Activated T-cell treated with anti-CD3 and anti-CD28 coated beads, Interleukin-2, amount 50 U/mL, for 48 hours (primary cell): ENCODE measurements around the gene IRF9.

ENCODE experiments used
- DNase-seq, 2 experiments: peaks; one replicate each; pipeline ENCODE4 v3.0.0-alpha.2; 2020

IRF9 gene

DNA sequence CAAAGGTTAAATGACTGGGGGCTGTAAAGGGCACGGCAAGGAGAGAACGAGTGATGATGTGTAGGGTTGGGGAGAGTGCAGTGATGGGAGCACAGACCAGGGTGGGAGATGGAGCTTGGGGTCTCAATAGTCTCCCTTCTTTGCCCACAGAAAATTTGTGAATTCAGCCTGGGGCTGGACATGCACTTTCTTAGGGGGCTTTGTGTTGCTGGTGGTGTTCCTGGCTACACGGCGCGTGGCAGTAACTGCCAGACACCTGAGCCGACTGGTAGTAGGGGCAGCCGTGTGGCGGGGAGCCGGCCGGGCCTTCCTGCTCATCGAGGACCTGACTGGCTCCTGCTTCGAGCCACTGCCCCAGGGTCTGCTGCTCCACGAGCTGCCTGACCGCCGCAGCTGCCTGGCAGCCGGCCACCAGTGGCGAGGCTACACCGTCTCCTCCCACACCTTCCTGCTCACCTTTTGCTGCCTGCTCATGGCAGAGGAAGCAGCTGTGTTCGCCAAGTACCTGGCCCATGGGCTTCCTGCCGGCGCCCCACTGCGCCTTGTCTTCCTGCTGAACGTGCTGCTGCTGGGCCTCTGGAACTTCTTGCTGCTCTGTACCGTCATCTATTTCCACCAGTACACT, 28.9 kb upstream of the IRF9 start:
- peak; percentile 49 to 53 for DNase-seq

DNA sequence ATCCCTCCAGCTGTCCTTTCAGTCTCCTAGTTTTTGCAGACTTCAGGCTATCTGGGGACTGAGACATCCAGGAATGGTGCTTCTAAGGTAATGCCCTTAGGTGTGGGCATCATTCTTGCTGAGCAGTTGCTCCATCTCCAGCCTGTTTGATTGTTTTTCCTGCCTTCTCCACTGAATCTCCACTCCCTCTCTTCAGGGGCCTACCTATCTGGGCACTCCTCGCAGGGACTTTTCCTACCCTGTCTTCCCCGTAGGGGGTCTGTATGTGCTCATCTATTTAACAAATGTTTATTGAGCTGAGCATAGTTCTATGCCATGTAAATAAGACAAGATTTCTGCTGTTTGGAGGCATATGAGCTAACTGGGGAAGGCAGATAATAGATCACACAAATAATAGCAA, 28.1 kb upstream of the IRF9 start:
- DNase-seq, result no peak

- DNase-seq, result no peak
Measured at GRCh38 chr14:24133735-24134134, 27.3 kb upstream of the IRF9 start.

DNA sequence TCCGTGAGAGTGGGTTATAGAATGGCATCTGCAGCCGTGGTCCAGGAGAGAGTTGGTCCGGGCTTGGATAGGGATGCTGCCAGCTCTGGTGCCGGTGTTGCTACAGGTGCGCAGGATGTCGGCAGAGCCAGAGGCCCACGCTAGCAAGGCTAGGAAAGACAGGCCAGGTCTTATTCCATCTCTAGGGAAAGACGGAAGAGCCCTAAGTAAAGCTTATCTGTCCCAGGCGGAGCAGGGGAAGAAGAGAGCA, 25.6 kb upstream of the IRF9 start:
- DNase-seq, result no peak

- DNase-seq, result peak; percentile 96 to 97
Measured at GRCh38 chr14:24135834-24136683, 25.0 kb upstream of the IRF9 start, which contains the start of gene PSME1. TSS of gene PSME1 (plus strand) at chr14:24136194. CDS start at chr14:24136263, 69 bp downstream.

DNA sequence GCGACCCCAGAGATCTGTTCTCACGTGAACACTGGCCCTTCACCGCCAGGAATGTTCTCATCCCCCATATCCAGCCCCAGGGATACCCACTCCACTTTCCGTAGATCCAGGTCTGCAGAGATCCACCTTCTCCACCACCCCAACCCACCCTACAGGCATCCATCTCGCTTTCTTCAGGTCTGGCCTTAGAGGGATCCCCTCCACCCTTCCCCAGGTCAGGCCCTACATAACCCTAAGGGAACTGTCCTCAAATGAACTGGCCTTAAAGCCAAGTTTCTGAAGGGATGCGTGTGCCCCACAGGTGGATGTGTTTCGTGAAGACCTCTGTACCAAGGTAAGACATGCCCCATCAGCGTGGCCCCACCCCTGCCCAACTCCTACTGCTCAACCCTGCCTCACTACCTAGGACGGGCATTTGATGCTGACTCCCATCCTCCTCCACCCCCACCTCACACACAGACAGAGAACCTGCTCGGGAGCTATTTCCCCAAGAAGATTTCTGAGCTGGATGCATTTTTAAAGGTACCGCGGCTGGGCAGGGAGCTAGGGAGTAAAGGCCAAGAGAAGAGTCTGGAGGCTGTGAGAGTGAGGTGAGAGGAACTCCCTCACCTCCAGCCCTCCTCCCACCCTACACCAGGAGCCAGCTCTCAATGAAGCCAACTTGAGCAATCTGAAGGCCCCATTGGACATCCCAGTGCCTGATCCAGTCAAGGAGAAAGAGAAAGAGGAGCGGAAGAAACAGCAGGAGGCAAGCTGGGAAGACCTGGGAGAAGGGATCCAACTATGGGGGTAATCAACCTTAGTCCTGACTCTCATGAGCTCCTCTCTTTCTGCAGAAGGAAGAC, 24.2 kb upstream of the IRF9 start:
- DNase-seq, result peak; percentile 43 to 49

DNA sequence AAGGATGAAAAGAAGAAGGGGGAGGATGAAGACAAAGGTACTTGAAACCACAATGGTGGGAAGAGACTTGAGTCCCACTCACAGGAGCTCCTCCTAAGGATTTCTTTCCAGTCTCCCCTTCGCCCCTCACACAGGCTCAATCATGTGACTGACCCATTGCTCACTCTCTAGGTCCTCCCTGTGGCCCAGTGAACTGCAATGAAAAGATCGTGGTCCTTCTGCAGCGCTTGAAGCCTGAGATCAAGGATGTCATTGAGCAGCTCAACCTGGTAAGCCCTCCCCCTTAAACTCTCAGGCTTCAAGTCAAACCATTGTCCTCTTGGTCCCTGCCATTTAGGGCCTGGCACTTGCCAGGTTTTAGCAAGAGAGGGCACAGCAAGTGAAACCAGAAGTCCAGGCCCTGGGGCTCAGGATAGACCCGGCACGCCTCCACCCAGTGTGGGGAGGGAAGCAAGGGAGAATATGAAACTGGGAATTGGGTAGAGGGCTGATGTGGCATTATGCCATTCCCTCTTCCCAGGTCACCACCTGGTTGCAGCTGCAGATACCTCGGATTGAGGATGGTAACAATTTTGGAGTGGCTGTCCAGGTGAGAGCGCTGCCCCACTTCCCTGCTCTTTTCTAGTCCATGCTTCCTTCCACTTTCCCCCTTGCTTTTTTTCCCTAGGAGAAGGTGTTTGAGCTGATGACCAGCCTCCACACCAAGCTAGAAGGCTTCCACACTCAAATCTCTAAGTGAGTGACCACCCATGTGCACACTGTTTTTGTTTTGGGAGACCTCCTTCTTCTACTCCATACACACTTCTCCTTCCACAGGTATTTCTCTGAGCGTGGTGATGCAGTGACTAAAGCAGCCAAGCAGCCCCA, 23.3 kb upstream of the IRF9 start:
- DNase-seq, result no peak

- DNase-seq, result no peak
Measured at GRCh38 chr14:24138396-24139271, 22.4 kb upstream of the IRF9 start.

GRCh38 chr14:24139272-24139934, 21.7 kb upstream of the IRF9 start:
- DNase-seq, result peak in 1 of 2 experiments; percentile 51

DNA sequence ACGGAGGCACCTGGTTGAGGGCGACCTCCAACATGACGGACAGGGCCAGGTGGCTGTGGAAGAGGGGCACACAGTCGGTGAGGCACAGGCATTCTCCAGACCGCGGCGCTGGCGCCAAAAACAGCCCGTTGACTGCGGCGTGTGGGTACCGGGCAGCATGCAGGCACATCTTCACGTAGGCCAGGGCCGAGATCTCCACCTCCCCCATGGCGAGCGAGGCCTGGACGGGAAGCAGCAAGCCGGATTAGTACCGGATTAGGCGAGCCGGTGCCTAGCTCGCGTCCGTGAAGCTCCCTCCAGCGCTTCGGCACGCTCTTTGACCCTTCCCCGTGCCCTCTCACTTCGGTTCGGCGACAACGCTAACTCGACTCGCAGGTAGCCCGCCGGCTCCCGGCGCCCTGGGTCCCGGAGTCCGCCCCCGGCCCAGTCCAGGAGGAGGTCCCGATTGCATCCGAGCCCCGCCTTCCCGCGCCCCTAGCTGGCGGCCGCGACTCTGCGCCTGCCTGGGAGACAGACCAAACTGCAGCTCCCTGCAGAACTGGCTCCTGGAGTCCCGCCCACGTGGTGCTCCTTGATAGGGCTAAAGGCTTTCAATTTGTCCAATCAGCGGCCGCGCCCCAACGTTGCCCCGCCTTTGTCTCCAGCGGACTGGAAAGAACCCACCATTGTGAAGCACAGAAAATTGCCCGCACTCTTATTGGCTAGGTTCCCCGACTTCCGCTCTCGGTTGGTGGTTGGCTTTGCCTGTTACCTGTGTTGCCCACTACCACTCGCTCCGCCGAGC, 19.8 kb upstream of the IRF9 start, which contains the start of gene EMC9:
Gene EMC9 (minus strand): TSS at position 495 of the 784 bp plus-strand sequence. CDS start 287 bp downstream, at position 208.
- peak; percentile 100 for DNase-seq

DNA sequence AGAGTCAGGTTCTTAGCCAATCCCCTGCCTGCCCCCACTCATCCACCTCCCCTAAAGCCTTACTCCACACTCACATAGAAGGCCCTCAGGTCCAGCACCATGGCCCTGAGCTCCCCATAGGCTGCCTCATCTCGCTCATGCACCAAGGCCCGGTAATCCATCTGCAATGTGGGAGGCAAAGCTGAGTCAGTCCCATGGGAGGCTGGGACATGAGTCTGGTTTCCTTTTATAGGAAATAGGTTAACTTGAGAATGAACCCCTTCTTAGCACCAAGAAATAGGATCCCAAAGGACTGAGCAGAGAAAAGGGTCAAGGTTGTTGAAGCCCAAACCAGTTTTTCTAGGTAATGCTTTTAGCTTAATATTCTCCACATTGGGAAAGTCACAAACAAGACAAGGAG, 17.6 kb upstream of the IRF9 start:
- no peak for DNase-seq

- no peak for DNase-seq
Measured at GRCh38 chr14:24144451-24144850, 16.6 kb upstream of the IRF9 start.

DNA sequence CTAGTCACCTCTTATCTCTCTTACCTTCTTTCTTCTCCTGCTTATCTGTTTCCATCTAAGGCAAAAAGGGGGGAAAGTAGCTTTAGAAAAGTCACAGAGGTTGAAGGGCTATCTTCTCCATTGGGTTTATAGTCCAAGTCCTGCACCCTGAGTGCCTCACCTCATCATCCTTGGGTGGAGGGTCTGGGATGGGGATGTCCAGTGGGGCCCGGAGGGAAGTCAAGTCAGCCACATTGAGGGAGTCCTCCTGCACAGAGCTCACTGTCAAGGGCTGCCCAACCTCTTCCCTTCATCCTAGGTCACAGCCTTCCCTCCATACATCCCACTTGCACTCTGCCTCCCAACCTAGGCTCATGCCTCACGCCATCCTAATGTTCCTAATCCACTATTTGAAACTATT, 15.8 kb upstream of the IRF9 start:
- DNase-seq, result no peak

- no peak for DNase-seq
Measured at GRCh38 chr14:24145690-24146452, 15.2 kb upstream of the IRF9 start.

DNA sequence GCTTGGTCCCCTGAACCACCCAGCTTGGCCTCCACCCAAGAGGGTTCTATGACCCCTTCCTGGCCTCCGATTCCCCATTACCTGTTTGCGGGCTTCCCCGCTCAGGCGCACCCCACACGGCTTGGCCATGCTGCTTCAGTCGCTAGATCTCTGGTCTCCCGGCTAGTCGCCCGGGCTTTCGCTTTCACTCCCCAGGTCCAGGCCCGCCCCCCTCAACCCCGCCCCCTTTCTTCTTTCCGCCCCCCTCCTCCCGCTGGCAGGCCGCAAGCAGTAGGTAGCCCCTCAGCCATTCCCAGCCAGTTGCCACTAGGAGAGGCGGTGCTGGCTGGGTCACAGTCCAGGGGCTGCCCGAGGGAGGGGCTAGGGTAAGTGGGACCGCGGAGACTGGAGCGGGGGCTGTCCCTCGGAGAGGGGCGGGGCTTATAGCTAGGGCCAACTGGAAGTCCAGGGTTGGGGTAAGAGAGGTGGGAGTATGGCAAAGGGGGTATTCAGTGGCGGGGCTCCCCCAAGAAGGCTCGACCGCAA, 14.6 kb upstream of the IRF9 start, which contains the start of gene PSME2:
Gene PSME2 (minus strand): TSS at position 158 of the 525 bp plus-strand sequence. CDS start 29 bp downstream, at position 129.
- DNase-seq, result peak; percentile 94 to 95

DNA sequence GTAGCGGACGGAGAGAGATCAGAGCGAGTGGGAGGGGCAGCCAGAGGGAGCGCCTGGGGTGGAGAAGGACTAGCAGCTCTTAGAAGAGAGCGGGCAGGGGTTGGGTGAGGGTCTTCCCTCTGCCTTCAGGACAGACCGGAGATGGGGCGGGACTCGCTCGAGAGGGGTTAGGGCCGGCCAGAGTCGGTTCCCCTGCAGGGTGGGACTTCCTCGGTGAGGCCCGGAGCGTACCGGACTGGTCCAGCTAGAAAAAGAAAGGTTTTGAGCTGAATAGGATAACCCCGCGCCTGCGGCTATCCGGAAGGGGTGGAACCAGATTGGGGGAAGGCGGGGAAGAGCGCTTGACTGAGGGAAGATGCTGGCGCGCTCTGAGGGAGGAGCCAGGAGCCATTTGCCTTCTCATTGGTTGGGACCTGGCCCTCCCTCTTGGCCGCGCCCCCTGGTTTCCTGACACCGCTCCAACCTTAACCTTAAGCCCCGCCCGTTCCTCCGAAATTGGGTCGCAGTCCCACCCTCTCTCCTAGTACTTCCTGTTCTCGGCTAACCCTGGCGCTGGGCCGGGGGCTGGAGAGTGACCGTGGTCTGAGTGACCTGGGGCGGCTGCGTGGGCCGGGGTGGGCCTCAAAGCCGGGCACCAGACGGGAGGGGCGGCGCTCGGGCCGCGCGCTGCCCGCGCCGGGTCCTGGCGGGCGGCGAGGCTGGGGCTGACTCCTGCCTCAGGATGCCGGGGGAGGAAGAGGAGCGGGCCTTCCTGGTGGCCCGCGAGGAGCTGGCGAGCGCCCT, 13.9 kb upstream of the IRF9 start, which contains the start of gene RNF31:
Gene RNF31 (plus strand): TSS at position 521 of the 783 bp plus-strand sequence. CDS start 201 bp downstream, at position 722.
- peak; percentile 97 to 98 for DNase-seq

DNA sequence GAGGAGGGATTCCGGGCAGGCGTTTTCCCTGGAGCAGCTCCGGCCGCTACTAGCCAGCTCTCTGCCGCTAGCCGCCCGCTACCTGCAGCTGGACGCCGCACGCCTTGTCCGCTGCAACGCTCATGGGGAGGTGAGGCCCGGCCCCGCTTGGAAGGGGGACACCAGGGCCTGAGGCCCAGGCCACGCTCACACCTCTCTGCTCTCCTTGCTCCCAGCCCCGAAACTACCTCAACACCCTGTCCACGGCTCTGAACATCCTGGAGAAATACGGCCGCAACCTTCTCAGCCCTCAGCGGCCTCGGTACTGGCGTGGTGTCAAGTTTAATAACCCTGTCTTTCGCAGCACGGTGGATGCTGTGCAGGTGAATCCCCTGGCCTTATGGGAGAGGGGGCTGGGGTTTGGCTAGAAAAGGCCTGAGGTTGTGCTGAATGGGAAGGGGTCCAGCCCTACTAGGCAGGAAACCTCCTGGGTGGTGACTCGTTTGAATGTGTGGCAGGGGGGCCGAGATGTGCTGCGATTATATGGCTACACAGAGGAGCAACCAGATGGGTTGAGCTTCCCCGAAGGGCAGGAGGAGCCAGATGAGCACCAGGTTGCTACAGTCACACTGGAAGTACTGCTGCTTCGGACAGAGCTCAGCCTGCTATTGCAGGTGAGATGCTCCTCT, 13.2 kb upstream of the IRF9 start:
- DNase-seq, result no peak
